Panc1 (cell line): ENCODE data around the gene IFIT1. TPM values are rescaled to one million over a fixed set of nuclear protein-coding genes. Genes with fewer than 3 reads are reported as not detected.

Experiments used
- ATAC-seq: fragments of 200-7000 bp; cut with Tn5 transposase; 2 replicates; pipeline ENCODE4 v1.9.1; 2020; ENCODE audit warnings: mild to moderate bottlenecking, moderate library complexity
- BruUV-seq: library from RNA; stranded (reverse); fragments of 400-500 nt; replicated peaks from 2 replicates; lab custom pipeline; 2021; lab: Mats Ljungman, UMichigan
- CTCF ChIA-PET: fragments of 300-600 bp; sonication (Branson Sonifier 250); formaldehyde crosslinking; loops from one replicate; lab custom pipeline; 2022; ENCODE audit warnings: antibody characterized with exemption; lab: Charles Lee
- POLR2A ChIA-PET: fragments of 300-600 bp; sonication (Branson Sonifier 250); formaldehyde crosslinking; loops from one replicate; lab custom pipeline; 2022; ENCODE audit warnings: antibody characterized with exemption; lab: Charles Lee
- DNase-seq: peaks from one replicate; pipeline ENCODE4 v3.0.0-alpha.2; 2010; ENCODE audit warnings: low read depth, low spot score
- H3K27ac ChIP-seq: 2 replicates; pipeline ENCODE4 v1.5.1; 2011; ENCODE audit warnings: mild to moderate bottlenecking, low read length, inconsistent platforms
- H3K27me3 ChIP-seq: fragments of 200-500 bp; sonication (Bioruptor generic); 2 replicates; pipeline ENCODE4 v1.6.0; 2014; ENCODE audit warnings: low read length, inconsistent platforms; ENCODE audit not compliant: control insufficient read depth, insufficient read depth
- H3K36me3 ChIP-seq: fragments of 200-500 bp; sonication (Bioruptor generic); 2 replicates; pipeline ENCODE4 v1.5.1; 2014; ENCODE audit warnings: inconsistent platforms, mild to moderate bottlenecking, low read length, moderate library complexity; ENCODE audit not compliant: control insufficient read depth, insufficient read depth
- H3K4me1 ChIP-seq: 2 replicates; pipeline ENCODE4 v1.5.1; 2011; ENCODE audit warnings: inconsistent platforms, mild to moderate bottlenecking, low read length, moderate library complexity; ENCODE audit not compliant: control insufficient read depth, insufficient read depth
- H3K4me3 ChIP-seq, 2 experiments: 2 replicates each; pipeline ENCODE4 v1.5.1; 2011 to 2012; ENCODE audit warnings: low read depth in 2 of 2, low read length in 2 of 2, mild to moderate bottlenecking in 2 of 2, inconsistent platforms in 1 of 2, moderate library complexity in 1 of 2
- H3K9me3 ChIP-seq: fragments of 200-500 bp; sonication (Bioruptor generic); 2 replicates; pipeline ENCODE4 v1.5.1; 2014; ENCODE audit warnings: low read depth, mild to moderate bottlenecking, inconsistent platforms, low read length, moderate library complexity; ENCODE audit not compliant: control insufficient read depth, insufficient read depth
- CTCF ChIP-seq: fragments of 450-650 bp; IDR thresholded peaks from 2 replicates; pipeline ENCODE4 v1.5.1; 2017; ENCODE audit warnings: mild to moderate bottlenecking
- POLR2AphosphoS5 ChIP-seq: IDR thresholded peaks from 2 replicates; pipeline ENCODE4 v1.6.1; 2012; ENCODE audit warnings: mild to moderate bottlenecking, low read depth, low read length, moderate library complexity
- REST ChIP-seq, 2 experiments: IDR thresholded peaks; 2 replicates each; pipeline ENCODE4 v1.6.1; 2011 to 2012; ENCODE audit warnings: low read depth in 2 of 2, control low read depth in 1 of 2, low read length in 1 of 2, mild to moderate bottlenecking in 1 of 2, moderate library complexity in 1 of 2; ENCODE audit not compliant: insufficient read depth in 1 of 2
- SIN3A ChIP-seq: IDR thresholded peaks from 2 replicates; pipeline ENCODE4 v1.6.1; 2012; ENCODE audit warnings: low read depth, mild to moderate bottlenecking, low read length, moderate library complexity, borderline replicate concordance; ENCODE audit not compliant: insufficient read depth
- TCF7L2 ChIP-seq: IDR thresholded peaks from 2 replicates; pipeline ENCODE4 v1.6.1; 2011; ENCODE audit warnings: mild to moderate bottlenecking, low read depth, low read length, inconsistent platforms
- in situ Hi-C: cut with HindIII; loops from 2 replicates; pipeline ENCODE4 v1.10.0; 2016; ENCODE audit warnings: low sequenced_read_pairs, low pct_unique_long_range_greater_than_20kb
- intact Hi-C: fragments of 100-400 bp; cut with micrococcal nuclease; formaldehyde crosslinking; loops from one replicate; pipeline ENCODE4 v1.10.0; 2022; ENCODE audit not compliant: unreplicated experiment
- total RNA-seq: library from RNA; stranded (reverse); gene quantifications from one replicate; pipeline ENCODE4 v1.2.1, GENCODE V29; 2021; ENCODE audit not compliant: unreplicated experiment

The IFIT1 gene
- total RNA-seq, 1 experiment from 2014 or later, result 43.8 TPM

GRCh38 chr10:89398003-89398749, 5.8 kb downstream of the IFIT1 start:
- DNase-seq, result no peak
- no peak for TF ChIP-seq CTCF
- no peak for TF ChIP-seq REST (IDR thresholded peaks at IDR 0.05; ENCODE audit: insufficient read depth in 1 of 2, low read depth in 2 of 2, low read length in 1 of 2)
- TF ChIP-seq SIN3A, result no peak
- peak; percentile 62; the same call in 1 of the 2 replicates for TF ChIP-seq TCF7L2
- POLR2A ChIA-PET, result no interaction called here
- BruUV-seq, result no TSS peak
- Histone ChIP-seq H3K27ac (peak overlapping the region; percentile 64; the same call in 1 of the 2 replicates), H3K36me3 (no peaks in the 10 kb centered on the region), H3K27me3 (no peaks in the 10 kb centered on the region), H3K9me3 (no peaks in the 10 kb centered on the region), H3K4me1 (peaks cover 10% of the 10 kb centered on the region; the same call in 1 of the 2 replicates), H3K4me3 (no peak overlapping the region)
- CTCF ChIA-PET, result no interaction called here
- peak; percentile 62 for ATAC-seq
- intact Hi-C loops (no loop called here), in situ Hi-C loops (no loop called here)

- no peak overlapping the region for H3K27ac ChIP-seq
- no peaks in the 10 kb centered on the region for H3K4me1 ChIP-seq
- ATAC-seq, result no peak
- ChIA-PET POLR2A (no interaction called here), CTCF (no interaction called here)
- no peak for TF ChIP-seq POLR2AphosphoS5
- no peak for TF ChIP-seq TCF7L2
- no peak for TF ChIP-seq REST (IDR thresholded peaks at IDR 0.05; ENCODE audit: insufficient read depth in 1 of 2, low read depth in 2 of 2, low read length in 1 of 2)
- no peak for TF ChIP-seq CTCF
- no peak for TF ChIP-seq SIN3A
- no peaks in the 10 kb centered on the region for H3K27me3 ChIP-seq
- no peaks in the 10 kb centered on the region for H3K9me3 ChIP-seq
- DNase-seq, result no peak
- in situ Hi-C loops (no loop called here), intact Hi-C loops (no loop called here)
- no peaks in the 10 kb centered on the region for H3K36me3 ChIP-seq
- BruUV-seq, result no TSS peak
- H3K4me3 ChIP-seq, result no peak overlapping the region
These were observed 7.5 kb downstream of the IFIT1 start for GRCh38 chr10:89399956-89400355.
